NCI-H748 (cell line): ENCODE measurements around the gene C2CD2L.
"Not testable (repeated sequence)": the region's sequence is repeated elsewhere in the genome, so short reads cannot be mapped to it uniquely, and the experiment has no call there.

ENCODE experiments used
- DNase-seq: peaks from one replicate; lab custom pipeline; 2025; ENCODE audit not compliant: unreplicated experiment; lab: John Stamatoyannopoulos, UW

C2CD2L gene

GRCh38 chr11:119149018-119149785, 42.1 kb downstream of the C2CD2L start, which contains the start of gene ABCG4:
ABCG4 (plus strand) TSS chr11:119149052; CDS start chr11:119149966, 914 bp downstream.
- peak; percentile 40 for DNase-seq

GRCh38 chr11:119149786-119150275, 42.7 kb downstream of the C2CD2L start:
- no peak for DNase-seq

- DNase-seq = no peak
Observed at GRCh38 chr11:119152043-119152442, 44.9 kb downstream of the C2CD2L start.

- DNase-seq = no peak
Observed at GRCh38 chr11:119152604-119153003, 45.5 kb downstream of the C2CD2L start.

- DNase-seq = no peak
Observed at GRCh38 chr11:119153049-119153818, 46.1 kb downstream of the C2CD2L start.

GRCh38 chr11:119154178-119154577, 47.0 kb downstream of the C2CD2L start:
- no peak for DNase-seq

GRCh38 chr11:119155733-119156492, 48.8 kb downstream of the C2CD2L start:
- peak; percentile 14 for DNase-seq

- no peak for DNase-seq
Observed at GRCh38 chr11:119156496-119156895, 49.4 kb downstream of the C2CD2L start.

GRCh38 chr11:119157063-119157462, 49.9 kb downstream of the C2CD2L start:
- DNase-seq = peak; percentile 8

GRCh38 chr11:119158467-119158866, 51.3 kb downstream of the C2CD2L start:
- DNase-seq = no peak

- no peak for DNase-seq
Observed at GRCh38 chr11:119160151-119160550, 53.0 kb downstream of the C2CD2L start.

- DNase-seq = no peak
Observed at GRCh38 chr11:119161871-119162270, 54.7 kb downstream of the C2CD2L start.

- DNase-seq = no peak
Observed at GRCh38 chr11:119166368-119167076, 59.4 kb downstream of the C2CD2L start.

GRCh38 chr11:119167077-119167458, 59.9 kb downstream of the C2CD2L start:
- not testable (repeated sequence) for DNase-seq

GRCh38 chr11:119167933-119168332, 60.8 kb downstream of the C2CD2L start:
- DNase-seq = no peak
